ENCODE results near the gene LIX1L. TPM values are rescaled to one million over a fixed set of nuclear protein-coding genes. Genes with fewer than 3 reads are reported as not detected.

LIX1L gene
- total RNA-seq, 2 experiments from 2014 or later = 21.4 to 21.5 TPM

DNA sequence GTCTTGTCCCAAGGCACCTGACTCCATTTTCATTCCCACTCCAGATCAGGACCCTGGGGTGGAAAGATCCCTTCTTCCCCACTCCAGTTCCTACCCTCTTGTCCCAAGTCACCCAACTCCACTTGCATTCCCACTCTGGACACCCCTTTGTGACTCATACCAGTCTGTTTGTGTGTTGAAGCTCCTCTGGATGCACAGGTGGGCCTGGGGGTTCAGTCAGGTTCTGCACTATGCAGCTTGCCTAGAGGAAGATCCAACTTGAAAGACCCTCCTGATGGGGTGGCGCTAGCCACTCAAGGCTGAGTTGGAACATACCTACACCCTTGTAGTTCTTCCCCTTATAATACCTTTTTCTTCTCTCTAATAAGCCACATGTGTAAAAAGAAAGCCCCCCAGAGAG, 62.3 kb downstream of the LIX1L start:
- Mint-ChIP-seq H3K9me3 (no peaks in the 10 kb centered on the region), H3K36me3 (ENCODE audit: low read depth) (peaks cover 14% of the 10 kb centered on the region), H3K27ac (no peak overlapping the region), H3K4me1 (ENCODE audit: low read depth) (no peaks in the 10 kb centered on the region), H3K4me3 (no peak overlapping the region), H3K27me3 (no peaks in the 10 kb centered on the region)
- no peak overlapping the region for H3K4me3 ChIP-seq (ENCODE audit: low read length)
- ChIA-PET CTCF (no interaction called here), POLR2A (no interaction called here)
- H3K9me3 ChIP-seq (ENCODE audit: control insufficient read depth in 1 of 2, insufficient read depth in 1 of 2, low read length in 2 of 2) = no peaks in the 10 kb centered on the region
- no peak for ATAC-seq (ENCODE audit: poor library complexity)
- H3K36me3 ChIP-seq (ENCODE audit: insufficient read depth, low read length) = peaks cover 3% of the 10 kb centered on the region
- TF ChIP-seq CTCF (IDR thresholded peaks at IDR 0.05) = no peak
- intact Hi-C loops (cut with DNase I, micrococcal nuclease) = loop anchor here in 1 of 2 experiments (1.0 kb wide), 1 partner anchor 12 kb away; no protein-coding TSS in a partner anchor
- no peaks in the 10 kb centered on the region for H3K4me1 ChIP-seq (ENCODE audit: insufficient read depth, low read length)
- no peak overlapping the region for H3K27ac ChIP-seq (ENCODE audit: low read depth in 1 of 2, low read length in 2 of 2)
- no peak for DNase-seq
- H3K27me3 ChIP-seq (ENCODE audit: control insufficient read depth in 1 of 2, insufficient read depth in 2 of 2, low read length in 2 of 2) = no peaks in the 10 kb centered on the region

DNA sequence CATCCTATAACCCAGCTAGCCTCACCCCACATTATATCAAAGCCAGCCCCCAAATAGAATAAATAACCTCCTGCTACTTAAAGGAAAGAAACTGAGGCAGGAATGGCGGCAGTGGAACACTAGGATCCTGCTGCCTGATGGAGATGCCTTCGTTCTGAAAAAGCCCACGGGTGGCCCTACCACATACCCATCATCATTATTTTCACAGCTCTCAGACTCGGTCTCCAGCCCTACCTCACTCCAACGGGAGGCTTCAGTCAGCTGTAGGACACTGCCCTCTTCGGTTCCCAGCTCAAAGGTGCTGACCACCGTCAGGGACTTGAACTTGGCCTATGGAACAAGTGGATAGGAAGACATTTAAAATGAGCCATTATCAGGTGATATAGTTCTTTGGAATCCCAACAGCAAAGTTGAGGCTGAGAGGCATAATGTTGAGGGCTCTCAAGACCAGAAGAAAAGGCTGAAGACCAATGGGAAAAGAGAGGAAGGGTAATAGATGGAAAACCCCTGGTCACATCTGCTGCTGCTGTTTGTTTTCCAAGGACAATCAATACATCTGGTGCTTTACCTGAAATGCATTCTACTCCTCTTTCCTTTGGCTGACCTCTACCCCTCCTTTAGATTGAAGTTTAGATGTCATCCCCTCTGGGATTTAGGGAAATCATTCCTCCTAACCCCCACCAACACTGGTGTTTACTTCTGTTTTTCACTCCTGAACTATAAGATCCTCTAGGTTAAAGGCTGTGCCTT, 64.3 kb downstream of the LIX1L start:
- Histone ChIP-seq H3K27ac (ENCODE audit: low read depth in 1 of 2, low read length in 2 of 2) (no peak overlapping the region), H3K36me3 (ENCODE audit: insufficient read depth, low read length) (no peaks in the 10 kb centered on the region), H3K4me1 (ENCODE audit: insufficient read depth, low read length) (no peaks in the 10 kb centered on the region), H3K4me3 (ENCODE audit: low read length) (no peak overlapping the region), H3K27me3 (ENCODE audit: control insufficient read depth in 1 of 2, insufficient read depth in 2 of 2, low read length in 2 of 2) (no peaks in the 10 kb centered on the region), H3K9me3 (ENCODE audit: control insufficient read depth in 1 of 2, insufficient read depth in 1 of 2, low read length in 2 of 2) (no peaks in the 10 kb centered on the region)
- H3K27me3 Mint-ChIP-seq = no peaks in the 10 kb centered on the region
- TF ChIP-seq CTCF (IDR thresholded peaks at IDR 0.05) = no peak
- peaks cover 14% of the 10 kb centered on the region for H3K36me3 Mint-ChIP-seq (ENCODE audit: low read depth)
- no peak overlapping the region for H3K27ac Mint-ChIP-seq
- intact Hi-C loops (cut with DNase I, micrococcal nuclease) = no loop called here
- POLR2A ChIA-PET = interaction anchor here (1.2 kb wide), 1 partner anchor 22 kb away, joined by 5 read pairs; no protein-coding TSS in a partner anchor
- no peaks in the 10 kb centered on the region for H3K9me3 Mint-ChIP-seq
- H3K4me3 Mint-ChIP-seq = no peak overlapping the region
- DNase-seq (no peak), ATAC-seq (ENCODE audit: poor library complexity) (no peak)
- no peaks in the 10 kb centered on the region for H3K4me1 Mint-ChIP-seq (ENCODE audit: low read depth)
- CTCF ChIA-PET = interaction anchor here (2.3 kb wide), 1 partner anchor 11 kb away, joined by 15 read pairs; no protein-coding TSS in a partner anchor

DNA sequence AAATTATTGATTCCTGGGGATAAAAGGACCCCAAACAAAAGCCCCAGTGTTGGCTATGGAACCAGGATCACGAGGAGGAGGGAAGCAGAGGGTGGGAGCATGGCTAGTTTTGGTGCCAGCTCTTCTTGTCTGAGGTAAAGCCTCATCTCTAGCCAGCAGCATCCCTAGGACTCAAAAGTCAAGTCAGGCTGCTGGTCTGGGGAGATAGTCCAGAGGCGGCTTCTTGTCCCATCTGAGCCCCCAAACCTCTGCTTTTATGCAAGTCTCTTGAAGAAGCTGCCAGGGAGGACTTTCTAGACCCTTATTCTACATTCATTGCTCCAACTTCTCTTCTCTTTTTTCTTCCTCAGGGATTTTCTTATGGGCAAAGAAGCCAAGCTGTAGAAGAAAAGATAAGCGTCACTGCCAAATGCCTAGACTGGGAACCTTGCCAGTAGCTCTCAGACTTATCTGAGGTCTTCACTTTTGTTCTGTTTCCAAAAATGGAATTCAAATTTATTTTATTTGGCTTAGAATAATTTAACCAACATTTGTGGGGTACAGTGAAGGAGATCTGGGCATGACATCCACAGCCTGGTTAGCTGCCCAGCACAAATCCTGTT, 65.2 kb downstream of the LIX1L start:
- POLR2A ChIA-PET = interaction anchor here (0.9 to 1.5 kb wide), 4 partner anchors 21 to 96 kb away, joined by 3 to 6 read pairs (median 5); partner anchors contain the start of genes PIAS3 and RBM8A
- no peak overlapping the region for H3K4me3 Mint-ChIP-seq

More for the DNA sequence above, 65.2 kb downstream of the LIX1L start:
- CTCF ChIA-PET = interaction anchor here (0.6 to 2.3 kb wide), 13 partner anchors 10 to 140 kb away, joined by 3 to 15 read pairs (median 4); partner anchors contain the start of genes ANKRD34A, ITGA10, LIX1L and PIAS3
- no peak overlapping the region for H3K4me3 ChIP-seq (ENCODE audit: low read length)
- intact Hi-C loops (cut with DNase I, micrococcal nuclease) = loop anchor here in 1 of 2 experiments (1.0 kb wide), 1 partner anchor 121 kb away; no protein-coding TSS in a partner anchor
- ATAC-seq (ENCODE audit: poor library complexity) (no peak), DNase-seq (no peak)
- H3K4me1 Mint-ChIP-seq (ENCODE audit: low read depth) = no peaks in the 10 kb centered on the region
- no peaks in the 10 kb centered on the region for H3K4me1 ChIP-seq (ENCODE audit: insufficient read depth, low read length)
- H3K27me3 ChIP-seq (ENCODE audit: control insufficient read depth in 1 of 2, insufficient read depth in 2 of 2, low read length in 2 of 2) = no peaks in the 10 kb centered on the region
- H3K9me3 Mint-ChIP-seq = no peaks in the 10 kb centered on the region
- H3K9me3 ChIP-seq (ENCODE audit: control insufficient read depth in 1 of 2, insufficient read depth in 1 of 2, low read length in 2 of 2) = no peaks in the 10 kb centered on the region
- H3K27me3 Mint-ChIP-seq = no peaks in the 10 kb centered on the region
- no peak for TF ChIP-seq CTCF (IDR thresholded peaks at IDR 0.05)
- peaks cover 11% of the 10 kb centered on the region for H3K36me3 Mint-ChIP-seq (ENCODE audit: low read depth)
- no peak overlapping the region for H3K27ac Mint-ChIP-seq
- no peak overlapping the region for H3K27ac ChIP-seq (ENCODE audit: low read depth in 1 of 2, low read length in 2 of 2)
- H3K36me3 ChIP-seq (ENCODE audit: insufficient read depth, low read length) = no peaks in the 10 kb centered on the region
